Measurements from ENCODE around the gene VSTM1.
"Not testable (repeated sequence)": the region's sequence is repeated elsewhere in the genome, so short reads cannot be mapped to it uniquely, and the experiment has no call there.

VSTM1 gene

DNA sequence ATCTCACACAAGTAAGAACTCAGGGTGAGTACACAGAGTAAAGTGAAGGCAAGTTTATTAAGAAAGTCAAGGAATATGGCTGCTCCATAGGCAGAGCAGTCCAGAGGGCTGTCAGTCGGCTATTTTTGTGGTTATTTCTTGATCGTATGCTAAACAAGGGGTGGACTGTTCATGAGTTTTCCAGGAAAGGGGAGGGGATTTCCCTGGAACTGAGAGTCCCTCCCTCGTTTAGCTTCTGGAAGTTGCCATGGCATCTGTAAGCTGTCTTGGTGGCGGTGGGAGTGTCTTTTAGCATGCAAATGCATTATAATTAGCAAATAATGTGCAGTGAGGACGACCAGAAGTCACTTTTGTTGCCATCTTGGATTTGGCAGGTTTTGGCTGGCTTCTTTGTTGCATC, 5.8 kb upstream of the VSTM1 start:
- no peaks in the 10 kb centered on the region for H3K27me3 ChIP-seq (ENCODE audit: control insufficient read depth, insufficient read depth, low read length)
- H3K4me1 ChIP-seq (ENCODE audit: control insufficient read depth, insufficient read depth, low read length) = no peaks in the 10 kb centered on the region
- no peak overlapping the region for H3K27ac ChIP-seq (ENCODE audit: low read depth, low read length)
- H3K36me3 ChIP-seq (ENCODE audit: control insufficient read depth, insufficient read depth, low read length) = no peaks in the 10 kb centered on the region
- no peak overlapping the region for H3K4me3 ChIP-seq (ENCODE audit: low read depth, low read length)
- no peaks in the 10 kb centered on the region; the same call in 1 of the 2 replicates for H3K9me3 ChIP-seq (ENCODE audit: control insufficient read depth, insufficient read depth, low read depth, low read length)
- no peak overlapping the region for H3K9ac ChIP-seq (ENCODE audit: low read length)

DNA sequence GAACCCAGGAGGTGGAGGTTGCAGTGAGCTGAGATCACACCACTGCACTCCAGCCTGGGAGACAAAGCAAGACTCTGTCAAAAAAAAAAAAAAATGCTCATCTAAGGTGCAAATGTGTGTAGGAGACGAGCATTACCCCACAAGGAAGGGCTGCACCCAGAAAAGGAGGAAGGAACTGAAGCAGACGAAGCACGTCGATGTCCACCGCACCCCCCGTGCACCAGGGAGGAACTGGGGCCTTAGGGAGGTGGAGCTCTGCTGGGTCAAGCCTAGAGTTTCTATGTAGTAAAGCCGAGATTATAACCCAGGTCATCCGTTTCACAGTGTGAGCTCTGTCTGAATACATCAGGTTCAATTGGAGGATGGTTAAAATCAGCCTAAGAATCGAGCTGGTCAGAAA, 1.1 kb downstream of the VSTM1 start:
- H3K9ac ChIP-seq (ENCODE audit: low read length) = no peak overlapping the region
- no peaks in the 10 kb centered on the region for H3K27me3 ChIP-seq (ENCODE audit: control insufficient read depth, insufficient read depth, low read length)
- H3K36me3 ChIP-seq (ENCODE audit: control insufficient read depth, insufficient read depth, low read length) = no peaks in the 10 kb centered on the region
- no peak overlapping the region for H3K4me3 ChIP-seq (ENCODE audit: low read depth, low read length)
- no peak overlapping the region for H3K27ac ChIP-seq (ENCODE audit: low read depth, low read length)
- H3K4me1 ChIP-seq (ENCODE audit: control insufficient read depth, insufficient read depth, low read length) = no peaks in the 10 kb centered on the region
- H3K9me3 ChIP-seq (ENCODE audit: control insufficient read depth, insufficient read depth, low read depth, low read length) = no peaks in the 10 kb centered on the region

DNA sequence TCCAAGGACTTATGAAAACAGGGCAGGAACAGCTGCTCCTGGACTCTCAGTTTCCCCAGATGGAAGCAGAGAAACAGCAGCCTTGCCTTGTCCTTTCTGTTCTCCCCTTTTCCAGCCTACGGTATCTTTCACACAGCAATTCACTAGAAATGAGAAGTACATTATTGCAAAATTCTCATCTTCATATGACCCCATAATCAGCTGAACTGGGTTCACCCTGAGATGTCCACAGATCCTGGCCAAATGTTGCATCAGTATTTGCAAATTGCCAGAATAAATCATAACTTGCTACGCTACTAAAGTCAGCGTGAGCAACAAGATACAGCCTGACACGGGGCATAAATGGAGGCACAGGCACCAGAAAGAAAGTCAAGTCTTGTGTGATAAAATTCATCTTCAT, 16.1 kb downstream of the VSTM1 start:
- H3K27ac ChIP-seq (ENCODE audit: low read depth, low read length) = no peak overlapping the region
- no peaks in the 10 kb centered on the region for H3K9me3 ChIP-seq (ENCODE audit: control insufficient read depth, insufficient read depth, low read depth, low read length)
- no peaks in the 10 kb centered on the region for H3K4me1 ChIP-seq (ENCODE audit: control insufficient read depth, insufficient read depth, low read length)
- H3K9ac ChIP-seq (ENCODE audit: low read length) = no peak overlapping the region
- H3K36me3 ChIP-seq (ENCODE audit: control insufficient read depth, insufficient read depth, low read length) = no peaks in the 10 kb centered on the region
- no peak overlapping the region for H3K4me3 ChIP-seq (ENCODE audit: low read depth, low read length)
- no peaks in the 10 kb centered on the region; the same call in 1 of the 2 replicates for H3K27me3 ChIP-seq (ENCODE audit: control insufficient read depth, insufficient read depth, low read length)

DNA sequence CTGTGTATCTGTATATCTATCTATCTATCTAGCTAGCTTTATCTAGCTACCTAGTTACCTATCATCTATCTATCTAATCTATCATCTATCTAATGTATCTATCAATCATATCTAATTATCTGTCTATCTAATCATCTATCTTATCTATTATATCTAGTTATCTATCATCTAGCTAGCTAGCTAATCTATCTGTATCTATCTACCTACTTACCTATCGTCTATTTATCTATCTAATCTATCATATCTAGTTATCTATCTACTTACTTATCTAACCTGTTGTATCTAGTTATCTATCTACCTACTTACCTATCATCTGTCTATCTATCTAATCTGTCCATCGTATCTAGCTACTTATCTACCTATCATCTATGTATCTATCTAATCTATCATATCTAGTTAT, 17.9 kb downstream of the VSTM1 start:
- no peaks in the 10 kb centered on the region; the same call in 1 of the 2 replicates for H3K27me3 ChIP-seq (ENCODE audit: control insufficient read depth, insufficient read depth, low read length)

DNA sequence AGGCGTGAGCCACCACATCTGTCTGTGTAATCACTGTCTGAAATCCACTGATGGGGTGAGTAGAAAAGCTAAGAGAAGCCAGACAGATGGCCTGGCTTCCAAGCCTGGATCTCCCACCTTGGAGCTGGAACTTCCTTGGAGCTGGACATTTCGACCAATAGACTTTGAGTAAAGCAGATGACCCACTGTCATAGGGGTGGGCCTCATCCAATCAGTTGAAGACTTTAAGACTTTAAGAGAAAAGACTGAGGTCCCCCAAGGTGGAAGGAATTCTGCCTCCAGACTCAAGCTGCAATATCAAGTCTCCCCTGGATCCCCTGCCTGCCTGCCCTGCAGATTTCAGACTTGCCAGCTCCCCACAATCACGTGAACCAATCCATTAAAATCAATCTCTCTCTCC, 20.7 kb downstream of the VSTM1 start:
- Histone ChIP-seq H3K27me3 (ENCODE audit: control insufficient read depth, insufficient read depth, low read length) (no peaks in the 10 kb centered on the region; the same call in 1 of the 2 replicates), H3K9ac (ENCODE audit: low read length) (no peak overlapping the region), H3K27ac (ENCODE audit: low read depth, low read length) (no peak overlapping the region), H3K36me3 (ENCODE audit: control insufficient read depth, insufficient read depth, low read length) (no peaks in the 10 kb centered on the region), H3K4me3 (ENCODE audit: low read depth, low read length) (no peak overlapping the region), H3K4me1 (ENCODE audit: control insufficient read depth, insufficient read depth, low read length) (peaks cover 9% of the 10 kb centered on the region), H3K9me3 (ENCODE audit: control insufficient read depth, insufficient read depth, low read depth, low read length) (no peaks in the 10 kb centered on the region)

More for the DNA sequence above, 17.9 kb downstream of the VSTM1 start:
- H3K4me3 ChIP-seq (ENCODE audit: low read depth, low read length) = no peak overlapping the region
- no peaks in the 10 kb centered on the region for H3K9me3 ChIP-seq (ENCODE audit: control insufficient read depth, insufficient read depth, low read depth, low read length)
- H3K36me3 ChIP-seq (ENCODE audit: control insufficient read depth, insufficient read depth, low read length) = no peaks in the 10 kb centered on the region
- peaks cover 9% of the 10 kb centered on the region for H3K4me1 ChIP-seq (ENCODE audit: control insufficient read depth, insufficient read depth, low read length)
- no peak overlapping the region for H3K9ac ChIP-seq (ENCODE audit: low read length)
- H3K27ac ChIP-seq (ENCODE audit: low read depth, low read length) = no peak overlapping the region

DNA sequence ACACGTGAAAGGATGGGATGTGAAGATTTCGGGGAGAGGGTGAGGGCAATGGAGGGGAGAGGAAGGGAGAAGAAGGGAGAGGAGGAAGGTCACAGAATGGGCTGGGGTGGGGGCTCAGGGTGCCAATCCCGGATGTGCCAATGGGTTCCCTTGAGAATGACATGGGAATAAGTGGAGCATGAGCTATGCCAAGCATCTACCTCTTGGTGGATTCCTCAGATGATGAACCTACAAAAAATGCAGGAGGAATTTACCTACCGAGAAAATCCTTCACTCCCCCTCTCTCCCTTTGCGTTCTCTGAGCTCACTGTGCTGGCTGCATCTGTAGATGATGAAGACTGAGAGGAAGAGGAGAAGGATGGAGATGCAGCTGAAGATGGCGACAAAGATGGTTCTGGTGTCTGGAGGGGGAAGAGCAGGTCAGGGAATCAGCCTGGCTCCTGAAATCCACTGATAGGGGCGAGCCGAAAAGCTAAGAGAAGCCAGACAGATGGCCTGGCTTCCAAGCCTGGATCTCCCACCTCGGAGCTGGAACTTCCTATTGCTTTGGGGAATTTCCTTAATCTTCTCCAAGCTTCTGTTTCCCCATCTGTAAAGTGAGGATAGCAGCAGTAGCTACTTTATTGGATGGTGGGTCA, 21.6 kb downstream of the VSTM1 start:
- H3K9me3 ChIP-seq (ENCODE audit: control insufficient read depth, insufficient read depth, low read depth, low read length) = no peaks in the 10 kb centered on the region
- no peak overlapping the region for H3K4me3 ChIP-seq (ENCODE audit: low read depth, low read length)
- H3K27me3 ChIP-seq (ENCODE audit: control insufficient read depth, insufficient read depth, low read length) = no peaks in the 10 kb centered on the region; the same call in 1 of the 2 replicates
- H3K36me3 ChIP-seq (ENCODE audit: control insufficient read depth, insufficient read depth, low read length) = no peaks in the 10 kb centered on the region
- H3K27ac ChIP-seq (ENCODE audit: low read depth, low read length) = peak overlapping the region; percentile 13; the same call in 1 of the 2 replicates
- peak overlapping the region; percentile 47 for H3K9ac ChIP-seq (ENCODE audit: low read length)
- peaks cover 9% of the 10 kb centered on the region for H3K4me1 ChIP-seq (ENCODE audit: control insufficient read depth, insufficient read depth, low read length)

DNA sequence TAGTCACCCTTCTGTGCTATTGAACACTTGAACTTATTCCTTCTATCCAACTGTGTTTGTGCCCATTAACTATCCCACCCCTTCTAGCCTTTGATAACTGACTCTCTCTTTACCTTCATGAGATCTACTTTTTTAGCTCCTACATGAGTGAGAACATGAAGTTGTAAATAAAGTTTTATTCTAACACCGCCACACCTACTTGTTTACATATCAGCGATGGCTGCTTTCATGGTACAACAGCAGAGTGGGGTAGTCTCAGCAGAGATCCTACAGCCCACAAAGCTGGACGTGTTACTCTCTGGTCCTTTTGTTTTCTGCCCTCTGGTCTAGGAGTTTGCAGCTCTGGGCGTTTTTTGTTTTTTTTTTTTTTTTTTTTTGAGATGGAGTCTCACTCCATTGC, 23.7 kb downstream of the VSTM1 start:
- Histone ChIP-seq H3K9me3 (ENCODE audit: control insufficient read depth, insufficient read depth, low read depth, low read length) (no peaks in the 10 kb centered on the region), H3K9ac (ENCODE audit: low read length) (no peak overlapping the region), H3K4me3 (ENCODE audit: low read depth, low read length) (no peak overlapping the region), H3K36me3 (ENCODE audit: control insufficient read depth, insufficient read depth, low read length) (no peaks in the 10 kb centered on the region), H3K4me1 (ENCODE audit: control insufficient read depth, insufficient read depth, low read length) (peaks cover 17% of the 10 kb centered on the region), H3K27ac (ENCODE audit: low read depth, low read length) (no peak overlapping the region), H3K27me3 (ENCODE audit: control insufficient read depth, insufficient read depth, low read length) (no peaks in the 10 kb centered on the region)

DNA sequence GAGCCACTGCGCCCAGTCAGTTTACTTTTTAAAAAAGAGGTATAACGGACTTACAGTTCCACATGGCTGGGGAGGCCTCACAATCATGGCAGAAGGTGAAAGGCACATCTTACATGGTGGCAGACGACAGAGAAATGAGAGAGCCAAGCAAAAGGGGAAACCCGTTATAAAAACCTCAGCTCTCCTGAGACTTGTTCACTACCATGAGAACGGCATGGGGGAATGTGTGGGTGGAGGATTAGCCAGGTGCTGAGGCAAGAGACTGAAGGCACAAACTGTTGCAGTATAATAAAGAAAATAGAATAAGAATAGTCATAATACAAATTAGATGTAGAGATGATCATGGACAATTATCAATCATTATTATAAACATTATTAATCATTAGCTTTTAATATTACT, 27.2 kb downstream of the VSTM1 start:
- Histone ChIP-seq H3K4me1 (ENCODE audit: control insufficient read depth, insufficient read depth, low read length) (peaks cover 15% of the 10 kb centered on the region), H3K9ac (ENCODE audit: low read length) (peak overlapping the region; percentile 62), H3K27ac (ENCODE audit: low read depth, low read length) (peak overlapping the region; percentile 77; the same call in 1 of the 2 replicates)
- not testable (repeated sequence) for H3K27me3 ChIP-seq (ENCODE audit: control insufficient read depth, insufficient read depth, low read length); H3K4me3 ChIP-seq (ENCODE audit: low read depth, low read length); H3K36me3 ChIP-seq (ENCODE audit: control insufficient read depth, insufficient read depth, low read length); H3K9me3 ChIP-seq (ENCODE audit: control insufficient read depth, insufficient read depth, low read depth, low read length)

DNA sequence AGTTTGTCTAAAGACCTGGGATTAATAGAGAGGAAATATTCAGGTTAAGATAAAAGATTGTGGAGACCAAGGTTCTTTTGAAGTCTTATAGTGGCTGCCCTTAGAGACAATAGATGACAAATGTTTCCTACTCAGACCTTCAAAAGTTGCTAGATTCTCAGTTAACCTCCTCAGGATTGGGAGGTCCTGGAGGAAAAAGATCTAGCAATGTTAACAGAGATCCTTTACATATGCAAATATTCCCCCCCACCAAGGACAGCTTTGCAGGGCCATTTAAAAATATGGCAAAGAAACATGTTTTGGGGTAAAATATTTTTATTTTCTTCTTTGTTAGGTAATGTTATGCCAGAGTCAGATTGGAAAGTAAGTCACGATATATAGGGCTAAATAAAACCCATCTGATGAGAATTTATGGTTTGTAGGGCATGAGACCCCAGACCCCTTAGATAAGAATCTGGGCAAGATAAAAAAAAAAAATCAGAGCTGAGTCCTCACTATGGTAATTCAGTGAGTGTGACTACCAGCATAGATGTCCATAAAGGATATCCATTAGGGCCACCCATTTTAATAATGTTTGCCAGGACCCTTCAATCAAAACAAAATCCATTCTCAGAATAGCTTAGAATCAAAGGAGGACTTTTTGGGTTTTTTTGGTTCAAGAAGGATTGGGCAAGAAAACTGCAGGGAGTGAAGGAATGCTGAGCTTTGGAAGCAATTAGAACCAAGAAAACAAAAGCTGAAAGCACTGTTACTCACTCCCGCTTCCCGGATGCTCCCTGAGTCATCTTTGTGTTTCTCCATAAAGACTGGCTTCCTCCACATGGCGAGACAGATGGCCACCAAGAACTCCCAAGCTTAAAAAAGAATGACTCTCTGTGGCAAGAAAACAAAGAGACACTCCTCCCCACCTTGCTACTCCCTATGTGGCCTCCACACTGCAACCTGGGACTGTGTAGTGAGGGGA, 28.2 kb downstream of the VSTM1 start:
- Histone ChIP-seq H3K27me3 (ENCODE audit: control insufficient read depth, insufficient read depth, low read length) (no peaks in the 10 kb centered on the region), H3K4me1 (ENCODE audit: control insufficient read depth, insufficient read depth, low read length) (peaks cover 14% of the 10 kb centered on the region), H3K4me3 (ENCODE audit: low read depth, low read length) (peak overlapping the region; percentile 6; the same call in 1 of the 2 replicates), H3K36me3 (ENCODE audit: control insufficient read depth, insufficient read depth, low read length) (no peaks in the 10 kb centered on the region), H3K27ac (ENCODE audit: low read depth, low read length) (peak overlapping the region; percentile 76), H3K9ac (ENCODE audit: low read length) (peak overlapping the region; percentile 78), H3K9me3 (ENCODE audit: control insufficient read depth, insufficient read depth, low read depth, low read length) (no peaks in the 10 kb centered on the region)

DNA sequence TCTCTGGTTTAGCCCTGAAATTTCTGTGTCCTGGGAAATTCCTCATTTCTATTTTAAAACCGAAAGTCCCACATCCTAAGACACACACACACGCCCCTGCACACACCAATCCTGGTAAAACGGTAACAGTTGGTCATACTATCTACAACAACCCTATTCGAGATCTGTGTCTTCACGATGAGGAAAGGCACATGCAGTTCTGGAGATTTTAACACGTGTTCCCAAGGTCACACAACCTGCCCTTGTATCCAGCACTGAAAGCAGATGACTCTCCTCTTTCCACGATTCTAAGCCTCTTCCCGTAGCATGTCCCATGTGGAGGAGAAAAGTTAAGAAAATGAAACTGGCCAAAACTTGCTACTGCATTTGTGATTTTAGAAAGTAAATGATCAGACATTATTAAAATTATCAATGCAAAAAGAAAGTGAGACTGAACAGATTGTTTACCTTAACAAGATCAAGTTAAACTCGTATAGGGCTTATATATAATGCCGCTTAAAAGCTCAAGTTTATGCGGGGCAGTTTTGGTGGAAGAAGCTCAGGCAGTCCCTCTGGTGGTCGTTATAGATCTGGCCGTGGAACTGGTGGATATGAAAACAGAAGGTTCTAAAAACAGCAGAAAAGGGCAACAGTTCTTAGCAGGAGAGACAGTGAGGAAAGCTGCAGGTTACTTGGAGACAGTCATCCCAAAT, 32.7 kb downstream of the VSTM1 start:
- Histone ChIP-seq H3K4me3 (ENCODE audit: low read depth, low read length) (no peak overlapping the region), H3K27me3 (ENCODE audit: control insufficient read depth, insufficient read depth, low read length) (no peaks in the 10 kb centered on the region), H3K9ac (ENCODE audit: low read length) (peak overlapping the region; percentile 9), H3K27ac (ENCODE audit: low read depth, low read length) (no peak overlapping the region), H3K9me3 (ENCODE audit: control insufficient read depth, insufficient read depth, low read depth, low read length) (no peaks in the 10 kb centered on the region), H3K4me1 (ENCODE audit: control insufficient read depth, insufficient read depth, low read length) (peaks cover 14% of the 10 kb centered on the region), H3K36me3 (ENCODE audit: control insufficient read depth, insufficient read depth, low read length) (no peaks in the 10 kb centered on the region)
